GM18519 (cell line): ENCODE measurements around the gene LOX.
A peak's percentile ranks its signal among the peaks of the same experiment; 100 is the strongest.
"Not testable (repeated sequence)": the region's sequence is repeated elsewhere in the genome, so short reads cannot be mapped to it uniquely, and the experiment has no call there.

Source experiments
- ATAC-seq: cut with Tn5 transposase; IDR thresholded peaks from one replicate; pipeline ENCODE4 v1.9.1; 2021; ENCODE audit warnings: mild to moderate bottlenecking, moderate library complexity; ENCODE audit not compliant: unreplicated experiment, low FRiP score

Gene LOX

GRCh38 chr5:122099060-122099790 lies 21.2 kb upstream of the LOX start:
- ATAC-seq, result no peak

- no peak for ATAC-seq
These were observed 19.3 kb upstream of the LOX start for GRCh38 chr5:122097391-122097790.

GRCh38 chr5:122095158-122095557 lies 17.1 kb upstream of the LOX start:
- no peak for ATAC-seq

GRCh38 chr5:122094251-122094650 lies 16.2 kb upstream of the LOX start:
- not testable (repeated sequence) for ATAC-seq

GRCh38 chr5:122093415-122094180 lies 15.5 kb upstream of the LOX start:
- ATAC-seq, result no peak

GRCh38 chr5:122091936-122092600 lies 14.0 kb upstream of the LOX start:
- ATAC-seq, result no peak

GRCh38 chr5:122089096-122090013 lies 11.3 kb upstream of the LOX start:
- ATAC-seq, result no peak

GRCh38 chr5:122085041-122085440 lies 7.0 kb upstream of the LOX start:
- ATAC-seq, result no peak

GRCh38 chr5:122083535-122083934 lies 5.5 kb upstream of the LOX start:
- ATAC-seq, result no peak

GRCh38 chr5:122081541-122081940 lies 3.5 kb upstream of the LOX start:
- ATAC-seq, result no peak

GRCh38 chr5:122077366-122078115 lies 518 bp downstream of the LOX start:
- no peak for ATAC-seq

- no peak for ATAC-seq
These were observed 1.2 kb downstream of the LOX start for GRCh38 chr5:122076669-122077365.

GRCh38 chr5:122076050-122076461 lies 2.0 kb downstream of the LOX start:
- no peak for ATAC-seq

GRCh38 chr5:122073864-122074263 lies 4.2 kb downstream of the LOX start:
- ATAC-seq, result peak; percentile 52

GRCh38 chr5:122073018-122073417 lies 5.0 kb downstream of the LOX start:
- ATAC-seq, result no peak

GRCh38 chr5:122067390-122067789 lies 10.7 kb downstream of the LOX start:
- no peak for ATAC-seq

- ATAC-seq, result no peak
These were observed 13.1 kb downstream of the LOX start for GRCh38 chr5:122064992-122065391.

GRCh38 chr5:122063836-122064235 lies 14.2 kb downstream of the LOX start:
- ATAC-seq, result no peak

- no peak for ATAC-seq
These were observed 15.9 kb downstream of the LOX start for GRCh38 chr5:122062205-122062604.
